Stimulated activated CD4-positive, alpha-beta T cell treated with anti-CD3 and anti-CD28 coated beads, Interleukin-12 subunit alpha, Interleukin-12 subunit beta, amount 100 ng/mL, for 4 hours (primary cell): Measurements from ENCODE around the gene CREB3L2.
A peak's percentile ranks its signal among the peaks of the same experiment; 100 is the strongest.

Experiments used
- DNase-seq: peaks from one replicate; pipeline ENCODE4 v3.0.0-alpha.2; 2020

Gene CREB3L2

DNA sequence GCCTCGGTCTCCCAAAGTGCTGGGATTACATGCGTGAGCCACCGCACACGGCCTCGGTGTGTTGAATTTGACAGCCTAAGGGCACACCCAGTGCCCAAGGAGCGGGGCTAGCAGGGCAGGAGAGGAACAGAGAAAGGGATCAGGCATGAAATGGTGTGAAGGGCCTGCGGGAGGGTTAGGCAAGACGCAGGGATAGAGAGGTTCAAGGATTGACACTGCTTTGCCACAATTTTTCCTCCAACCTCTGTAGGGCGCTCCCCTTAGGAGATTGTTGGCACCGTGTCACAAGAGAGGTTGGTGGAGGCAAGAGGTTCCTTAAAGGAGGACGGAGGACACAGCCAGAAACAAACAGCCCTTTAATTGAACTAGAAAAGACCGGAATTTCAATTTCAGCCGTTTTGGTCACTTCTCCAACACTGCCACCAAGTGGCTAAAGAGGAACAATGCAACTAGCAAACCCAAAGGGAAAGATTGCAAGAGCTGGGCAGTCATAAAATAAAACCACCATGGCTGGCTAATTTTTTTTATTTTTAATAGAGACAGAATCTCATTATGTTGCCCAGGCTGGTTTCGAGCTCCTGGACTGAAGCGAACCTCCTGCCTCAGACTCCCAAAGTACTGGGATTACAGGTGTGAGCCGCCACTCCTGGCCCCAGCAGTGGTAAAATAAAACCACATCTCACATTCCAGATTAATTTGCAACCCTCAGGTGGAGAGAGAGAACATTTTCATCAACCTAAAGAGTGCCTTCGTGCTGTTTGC is 6.9 kb upstream of the CREB3L2 start:
- DNase-seq = no peak

DNA sequence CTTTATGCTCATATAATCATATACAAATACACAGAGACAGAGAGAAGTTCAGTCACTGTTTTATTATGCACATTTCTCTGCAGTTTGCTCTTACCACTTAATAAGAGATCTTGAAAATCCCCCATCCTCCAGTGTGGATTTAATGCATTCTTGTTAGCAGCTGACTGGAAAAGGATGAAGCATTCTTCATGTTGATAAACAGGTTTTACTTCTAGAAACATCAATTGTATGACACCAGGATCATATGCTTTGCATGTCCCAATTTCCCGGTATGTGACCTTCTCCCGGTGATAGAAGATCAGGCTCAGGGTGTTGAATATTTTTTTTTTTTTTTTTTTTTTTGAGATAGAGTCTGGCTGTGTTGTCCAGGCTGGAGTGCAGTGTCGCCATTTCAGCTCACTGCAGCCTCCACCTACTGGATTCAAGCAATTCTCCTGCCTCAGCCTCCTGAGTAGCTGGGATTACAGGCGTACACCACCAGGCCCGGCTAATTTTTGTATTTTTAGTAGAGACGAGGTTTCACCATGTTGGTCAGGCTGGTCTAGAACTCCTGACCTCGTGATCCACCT is 6.2 kb upstream of the CREB3L2 start:
- DNase-seq = no peak

DNA sequence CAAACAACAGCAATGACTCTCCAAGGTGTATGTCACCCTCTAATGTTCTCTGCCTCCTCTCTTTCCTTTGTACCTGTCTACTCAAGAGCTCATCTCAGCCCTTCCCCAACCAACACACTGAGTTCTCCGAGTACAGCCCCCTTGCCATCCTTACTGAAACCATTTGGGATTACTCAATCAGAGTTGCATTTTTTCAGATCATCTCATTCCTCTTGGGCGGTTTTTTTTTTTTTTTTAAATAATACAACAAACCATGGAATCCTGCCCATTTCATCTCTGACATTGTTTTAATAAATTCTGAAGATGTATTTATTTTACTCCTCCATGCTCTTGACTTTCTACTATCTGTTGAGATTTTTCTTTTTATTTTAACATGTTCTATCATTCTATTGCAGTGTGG is 4.2 kb upstream of the CREB3L2 start:
- no peak for DNase-seq

DNA sequence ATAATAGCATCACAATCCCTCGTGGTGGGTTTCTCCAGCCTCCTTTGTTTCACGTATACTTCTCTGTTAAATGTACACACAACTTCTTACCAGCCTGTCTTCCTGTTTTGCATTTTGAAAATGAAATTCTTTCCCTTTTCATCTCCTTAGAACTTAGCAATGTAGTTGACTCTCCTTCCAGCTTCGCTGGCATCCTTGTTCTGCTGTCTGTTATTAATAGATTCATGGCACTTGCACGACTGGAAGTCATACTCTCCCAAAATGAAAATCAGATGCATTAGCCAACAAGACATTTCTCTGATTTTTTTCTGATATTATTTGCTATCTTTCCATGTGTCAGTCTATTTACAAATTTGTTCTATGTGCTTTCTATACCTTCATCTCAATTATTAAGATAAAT is 3.0 kb upstream of the CREB3L2 start:
- no peak for DNase-seq

DNA sequence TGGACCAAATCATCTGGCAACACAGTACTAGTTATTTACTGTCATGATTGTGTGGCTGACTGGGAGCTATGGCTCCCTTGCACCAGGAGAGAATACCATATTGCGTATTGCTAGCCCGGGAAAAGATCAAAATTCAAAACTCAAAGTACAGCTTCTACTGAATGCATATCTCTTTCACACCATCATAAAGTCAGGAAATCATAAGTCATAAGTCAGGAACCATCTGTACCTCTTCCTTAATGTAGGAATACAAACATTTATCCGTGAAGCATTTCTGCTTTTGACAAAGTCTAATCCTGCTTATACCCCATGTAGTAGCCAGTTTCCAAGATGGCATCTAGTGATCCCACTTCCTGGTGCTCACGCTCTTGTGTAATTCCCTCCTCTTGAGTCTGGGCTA is 2.2 kb upstream of the CREB3L2 start:
- no peak for DNase-seq

DNA sequence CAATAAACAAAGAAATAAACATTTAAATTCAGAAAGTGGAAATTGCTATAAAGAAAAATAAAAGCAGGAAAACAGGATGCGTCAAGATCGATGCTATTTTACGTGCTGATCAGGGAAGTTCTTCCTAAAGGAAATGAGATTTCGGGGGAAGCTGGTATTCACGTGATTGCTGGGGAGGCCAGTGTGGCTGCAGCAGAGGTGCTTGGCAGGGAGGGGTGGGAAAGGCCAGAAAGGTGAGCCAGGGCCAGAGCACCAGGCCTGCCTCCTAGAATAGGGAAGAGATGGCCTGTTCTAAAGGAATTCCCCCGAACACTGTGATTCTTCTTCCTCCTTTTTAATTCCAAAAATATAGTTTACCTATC is 923 bp upstream of the CREB3L2 start:
- no peak for DNase-seq

DNA sequence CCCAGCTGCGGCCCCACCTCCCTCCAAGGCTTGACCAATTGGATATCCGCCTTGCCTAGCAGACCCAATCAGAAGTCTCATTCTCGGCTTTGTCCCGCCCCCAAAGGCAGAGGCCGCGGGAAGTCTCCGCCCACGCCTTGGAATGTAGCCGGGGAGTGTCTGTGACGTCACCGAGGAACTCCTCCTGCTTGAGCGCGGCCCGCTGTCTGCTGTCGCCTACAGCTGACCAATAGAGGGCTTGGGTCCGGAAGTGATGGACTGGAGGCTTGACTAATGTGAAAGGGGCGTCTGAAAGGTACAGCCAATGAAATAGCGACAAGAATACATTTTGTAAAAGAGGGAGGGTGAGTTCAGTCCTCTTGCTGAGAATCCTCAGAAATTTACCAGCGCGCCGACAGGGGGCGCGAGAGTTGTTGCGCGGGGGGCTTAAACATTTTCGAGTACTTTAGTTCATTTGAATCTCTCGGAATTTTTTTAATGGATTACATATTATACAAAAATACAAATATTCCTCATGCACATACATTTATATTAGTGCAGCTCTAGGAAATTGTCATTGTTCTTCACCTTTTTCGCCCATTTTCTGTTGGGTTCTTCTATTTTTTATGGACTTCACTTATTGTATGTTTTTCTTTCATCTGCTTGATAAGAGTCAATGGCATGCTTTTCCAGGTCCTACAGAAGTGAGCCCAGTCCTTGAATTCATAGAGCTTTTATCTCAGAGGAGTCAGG is 376 bp upstream of the CREB3L2 start:
- peak; percentile 94 for DNase-seq

GRCh38 chr7:138000081-138000701 is 1.7 kb downstream of the CREB3L2 start:
- no peak for DNase-seq

- no peak for DNase-seq
Observed at GRCh38 chr7:137999496-138000080, 2.3 kb downstream of the CREB3L2 start.

DNA sequence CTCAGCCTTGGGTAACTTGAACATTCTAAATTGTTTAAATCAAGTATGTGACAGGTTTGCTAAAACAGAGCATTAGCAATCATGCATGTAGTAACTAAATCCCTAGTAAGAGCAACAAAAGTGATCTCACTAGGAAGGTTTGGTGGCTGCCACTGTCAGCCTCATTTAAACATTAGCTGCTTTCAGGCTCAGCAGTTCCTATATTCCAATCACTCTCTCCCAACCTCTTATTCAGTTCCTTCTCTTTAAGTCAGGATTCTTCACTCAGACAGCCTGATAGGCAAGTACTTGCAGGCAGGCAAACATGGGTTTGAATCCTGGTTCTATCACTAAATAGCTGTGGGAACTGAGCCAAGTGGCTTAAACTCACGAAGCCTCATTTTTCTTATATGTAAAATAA is 3.6 kb downstream of the CREB3L2 start:
- no peak for DNase-seq

GRCh38 chr7:137996871-137997270 is 5.0 kb downstream of the CREB3L2 start:
- no peak for DNase-seq

GRCh38 chr7:137996386-137996851 is 5.5 kb downstream of the CREB3L2 start:
- no peak for DNase-seq

DNA sequence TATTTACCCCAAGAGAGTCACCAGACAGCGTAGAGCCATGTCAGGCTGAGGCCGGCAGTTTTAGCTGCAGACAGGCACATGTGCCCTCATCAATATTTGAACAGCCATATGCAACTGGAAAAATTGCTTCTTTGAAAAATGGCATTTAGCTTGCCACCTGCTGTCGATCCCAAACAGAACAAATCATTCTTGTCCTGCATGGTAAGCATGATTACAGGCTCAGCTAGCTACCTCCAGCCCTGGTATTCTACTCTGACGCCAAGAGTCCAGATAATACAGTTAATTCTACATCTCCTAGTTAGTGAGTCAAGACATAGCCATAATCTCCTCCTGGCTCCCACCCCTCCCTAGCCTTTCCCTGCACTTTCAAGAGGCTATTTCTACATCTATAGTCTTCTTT is 7.7 kb downstream of the CREB3L2 start:
- DNase-seq = no peak

GRCh38 chr7:137993395-137993743 is 8.5 kb downstream of the CREB3L2 start:
- DNase-seq = no peak

DNA sequence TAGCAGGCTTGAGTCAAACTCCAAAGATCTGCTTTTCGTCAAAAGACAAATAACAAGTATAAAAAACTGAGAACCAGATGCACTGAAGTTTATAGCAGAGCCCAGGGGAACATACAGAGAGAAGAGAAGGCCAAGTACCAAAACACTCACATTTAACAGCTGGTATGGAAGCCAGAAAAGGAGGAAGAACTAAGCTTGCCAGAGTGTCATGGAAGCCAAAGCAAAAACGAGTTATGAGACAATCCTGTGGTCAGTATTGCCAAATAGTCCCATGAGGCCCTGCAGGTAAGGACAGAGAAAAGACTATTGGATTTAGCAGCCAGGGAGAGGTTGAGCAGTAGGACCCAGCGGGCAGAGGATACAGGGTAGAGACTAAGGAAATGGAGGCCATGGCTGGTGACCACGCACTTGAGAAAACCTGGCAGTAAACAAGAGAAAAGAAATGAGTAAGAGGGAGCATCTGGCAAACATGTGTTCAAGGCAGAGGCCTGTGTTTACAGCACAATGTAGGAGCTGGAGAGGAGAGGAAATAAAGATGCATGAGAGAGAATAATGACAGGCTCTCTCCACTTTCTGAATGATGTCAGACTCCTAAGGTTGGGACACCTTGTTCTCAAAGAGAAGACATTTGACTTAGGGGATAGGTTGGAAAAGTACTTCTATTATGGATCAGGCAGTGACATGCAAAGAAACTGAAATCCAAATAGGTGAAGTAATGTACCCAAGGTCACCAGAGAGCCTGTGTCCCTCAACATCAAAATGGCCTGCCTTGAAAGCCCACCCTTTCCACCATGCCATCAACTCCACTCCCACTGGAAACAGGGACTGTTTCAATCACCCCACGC is 9.1 kb downstream of the CREB3L2 start:
- DNase-seq = no peak

DNA sequence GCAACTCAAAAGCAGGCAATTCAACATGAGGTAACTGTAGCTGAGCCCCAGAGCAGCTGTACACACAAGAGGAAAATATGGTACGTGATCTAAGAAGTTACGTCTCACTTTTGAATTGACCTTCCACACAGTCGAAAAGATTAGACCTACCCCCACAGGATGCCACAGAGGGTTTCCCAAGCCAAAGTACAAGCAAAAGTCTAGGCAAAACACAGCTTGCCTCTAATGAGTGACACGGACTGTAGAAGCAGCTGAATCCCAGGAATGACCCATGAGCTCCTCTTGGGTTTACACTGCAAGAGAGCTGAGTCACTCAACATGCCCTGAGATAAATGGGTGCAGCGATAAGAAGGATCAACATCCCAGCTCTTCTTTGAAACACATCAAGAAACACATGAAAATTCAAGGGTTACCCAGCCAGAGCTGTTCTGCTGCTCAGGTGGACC is 9.8 kb downstream of the CREB3L2 start:
- DNase-seq = no peak

DNA sequence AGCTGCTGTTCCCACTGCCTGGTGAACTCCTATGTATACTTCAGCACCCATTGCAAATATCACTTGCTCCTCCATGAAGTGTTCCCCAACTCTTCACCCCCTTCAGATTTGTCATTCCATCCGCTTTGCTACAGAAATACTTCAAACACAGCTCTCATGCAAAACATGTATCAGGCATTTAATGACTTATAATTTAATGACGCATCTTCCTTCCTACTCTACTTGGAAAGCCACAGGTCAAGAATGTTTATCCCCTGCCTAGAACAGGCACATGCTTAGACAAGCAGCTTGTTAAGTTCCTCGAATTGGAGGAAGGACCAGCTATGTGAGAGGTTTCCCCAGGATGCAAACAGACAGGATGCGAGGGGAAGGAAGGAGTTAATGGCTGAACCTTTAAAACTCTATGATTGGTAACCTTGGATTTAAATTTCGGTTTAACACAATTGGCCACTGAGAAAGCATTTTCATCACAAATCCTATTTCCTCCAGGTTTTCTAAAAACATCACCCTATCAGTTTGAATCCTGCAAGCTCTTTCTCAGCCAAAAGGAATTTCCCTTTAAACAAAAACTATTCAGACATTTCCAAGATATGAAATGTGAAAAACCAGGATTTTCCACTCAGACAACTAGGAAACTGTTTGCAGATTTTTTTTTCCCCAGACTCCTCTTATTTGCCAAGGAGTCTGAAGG is 11.5 kb downstream of the CREB3L2 start:
- DNase-seq = no peak

DNA sequence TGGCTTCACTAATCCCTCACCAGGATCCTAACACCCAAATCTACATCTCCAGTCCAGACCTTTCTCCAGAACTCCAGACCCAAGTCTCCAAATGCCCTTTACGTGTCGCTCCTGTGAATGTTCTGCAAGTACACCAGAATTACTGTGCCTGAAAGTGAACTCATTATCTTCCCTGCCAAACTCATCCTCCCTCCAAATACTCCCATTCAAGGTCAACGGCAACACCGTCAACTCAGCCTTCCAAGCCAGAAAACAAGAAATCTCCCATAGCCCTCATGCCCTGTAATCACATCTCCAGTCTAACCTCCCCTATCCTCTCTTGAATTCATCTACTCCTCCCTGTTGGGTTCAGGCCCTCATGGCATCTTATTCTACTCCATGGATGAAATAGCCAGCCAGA is 12.3 kb downstream of the CREB3L2 start:
- no peak for DNase-seq

GRCh38 chr7:137989094-137989493 is 12.8 kb downstream of the CREB3L2 start:
- no peak for DNase-seq

- no peak for DNase-seq
Observed at GRCh38 chr7:137987968-137988367, 13.9 kb downstream of the CREB3L2 start.

- no peak for DNase-seq
Observed at GRCh38 chr7:137987563-137987962, 14.3 kb downstream of the CREB3L2 start.

- DNase-seq = no peak
Observed at GRCh38 chr7:137987018-137987349, 14.9 kb downstream of the CREB3L2 start.
